Liver (tissue), 9 donors: Measurements from ENCODE around the gene COX4I1. TPM values are rescaled to one million over a fixed set of nuclear protein-coding genes. Genes with fewer than 3 reads are reported as not detected.

Experiments used
- DNase-seq: peaks from one replicate; pipeline ENCODE4 v3.0.0-alpha.2; 2017; ENCODE audit warnings: low spot score
- H3K27ac ChIP-seq, 2 donors: one replicate each; pipeline ENCODE4 v1.7.0; 2013; ENCODE audit warnings: inconsistent platforms in 2 of 2, low read length in 2 of 2, control low read depth in 1 of 2, low read depth in 1 of 2, mild to moderate bottlenecking in 1 of 2
- H3K27me3 ChIP-seq, 4 donors: one replicate each; pipeline versions ENCODE4 v1.6.1 to v1.7.0; 2013; ENCODE audit warnings: low read length in 3 of 4, inconsistent platforms in 1 of 4, mild to moderate bottlenecking in 1 of 4, moderate library complexity in 1 of 4; ENCODE audit not compliant: control insufficient read depth in 4 of 4, insufficient read depth in 4 of 4
- H3K36me3 ChIP-seq, 4 donors: one replicate each; pipeline versions ENCODE4 v1.6.1 to v1.7.0; 2013; ENCODE audit warnings: low read length in 3 of 4, mild to moderate bottlenecking in 3 of 4, low read depth in 1 of 4, moderate library complexity in 1 of 4; ENCODE audit not compliant: control insufficient read depth in 4 of 4, insufficient read depth in 3 of 4
- H3K4me1 ChIP-seq, 4 donors: one replicate each; pipeline versions ENCODE4 v1.6.1 to v1.7.0; 2013; ENCODE audit warnings: low read length in 3 of 4, mild to moderate bottlenecking in 3 of 4, moderate library complexity in 1 of 4; ENCODE audit not compliant: control insufficient read depth in 4 of 4, insufficient read depth in 4 of 4
- H3K4me3 ChIP-seq, 3 donors: one replicate each; pipeline versions ENCODE4 v1.6.1 to v1.7.0; 2013; ENCODE audit warnings: low read length in 3 of 3, control low read depth in 1 of 3, low read depth in 1 of 3, mild to moderate bottlenecking in 1 of 3
- H3K9ac ChIP-seq, 2 donors: one replicate each; pipeline ENCODE4 v1.7.0; 2013; ENCODE audit warnings: low read length in 2 of 2, mild to moderate bottlenecking in 2 of 2, moderate library complexity in 2 of 2, control low read depth in 1 of 2, low read depth in 1 of 2
- H3K9me3 ChIP-seq, 4 donors: one replicate each; pipeline versions ENCODE4 v1.6.1 to v1.7.0; 2013; ENCODE audit warnings: low read length in 3 of 4; ENCODE audit not compliant: control insufficient read depth in 4 of 4
- EGR1 ChIP-seq, 2 donors: IDR thresholded peaks; 2 replicates each; pipeline ENCODE4 v1.6.1; 2016 to 2018; ENCODE audit warnings: antibody characterized with exemption in 2 of 2, low read depth in 2 of 2
- FOXA1 ChIP-seq: IDR thresholded peaks from 2 replicates; pipeline ENCODE4 v1.6.1; 2016; ENCODE audit warnings: antibody characterized with exemption
- FOXA2 ChIP-seq: IDR thresholded peaks from 2 replicates; pipeline ENCODE4 v1.6.1; 2016; ENCODE audit warnings: antibody characterized with exemption
- GABPA ChIP-seq, 2 donors: IDR thresholded peaks in 1 of 2; conservative IDR thresholded peaks in 1 of 2; 2 replicates each; pipeline ENCODE4 v1.6.1; 2016; ENCODE audit warnings: antibody characterized with exemption in 2 of 2, mild to moderate bottlenecking in 1 of 2, moderate library complexity in 1 of 2
- HNF4A ChIP-seq, 2 donors: conservative IDR thresholded peaks; 2 replicates each; pipeline ENCODE4 v1.6.1; 2016; ENCODE audit warnings: antibody characterized with exemption in 2 of 2, mild to moderate bottlenecking in 2 of 2
- HNF4G ChIP-seq: IDR thresholded peaks from 2 replicates; pipeline ENCODE4 v1.6.1; 2016; ENCODE audit warnings: antibody characterized with exemption
- JUND ChIP-seq, 2 donors: IDR thresholded peaks; 2 replicates each; pipeline ENCODE4 v1.6.1; 2016; ENCODE audit warnings: antibody characterized with exemption in 2 of 2
- NR2F2 ChIP-seq: IDR thresholded peaks from 2 replicates; pipeline ENCODE4 v1.6.1; 2016; ENCODE audit warnings: antibody characterized with exemption
- RAD21 ChIP-seq, 2 donors: IDR thresholded peaks; 2 replicates each; pipeline ENCODE4 v1.6.1; 2016; ENCODE audit warnings: antibody characterized with exemption in 2 of 2, mild to moderate bottlenecking in 2 of 2
- RXRA ChIP-seq, 2 donors: IDR thresholded peaks; 2 replicates each; pipeline ENCODE4 v1.6.1; 2017 to 2018; ENCODE audit warnings: antibody characterized with exemption in 2 of 2, mild to moderate bottlenecking in 1 of 2
- SP1 ChIP-seq: IDR thresholded peaks from 2 replicates; pipeline ENCODE4 v1.6.1; 2018; ENCODE audit warnings: antibody characterized with exemption, mild to moderate bottlenecking
- TAF1 ChIP-seq: conservative IDR thresholded peaks from 2 replicates; pipeline ENCODE4 v1.6.1; 2016; ENCODE audit warnings: antibody characterized with exemption, mild to moderate bottlenecking
- YY1 ChIP-seq: IDR thresholded peaks from 2 replicates; pipeline ENCODE4 v1.6.1; 2016; ENCODE audit warnings: antibody characterized with exemption, mild to moderate bottlenecking
- WGBS: extraction: QIAGEN DNeasy Blood & Tissue Kit; methylation state at CpG from one replicate; pipeline ENCODE4 v1.1.7; 2013; 5-methylcytosine and 5-hydroxymethylcytosine counted together
- polyA plus RNA-seq, 2 donors: library from polyadenylated mRNA; stranded (reverse) in 1 of 2; unstranded in 1 of 2; fragments of 200-250 nt in 1 of 2; fragments of >200 nt in 1 of 2; fragmentation: Nextera tagmentation in 1 of 2; extraction: Ambion mirVana in 1 of 2; gene quantifications; one replicate each; pipeline versions ENCODE4 v1.2.1 to v1.2.3, GENCODE V29; 2013 to 2015
- total RNA-seq, 2 donors: library from RNA; depleted of rRNA; stranded (reverse); fragments of >200 nt; gene quantifications; one replicate each; pipeline ENCODE4 v1.2.3, GENCODE V29; 2014
- TF ChIP-seq, protein P1 (sequence below): IDR thresholded peaks from 2 replicates; pipeline ENCODE4 v1.6.1; 2016; ENCODE audit warnings: antibody characterized with exemption
- TF ChIP-seq, protein P2 (sequence below): IDR thresholded peaks from 2 replicates; pipeline ENCODE4 v1.6.1; 2016; ENCODE audit warnings: antibody characterized with exemption, mild to moderate bottlenecking
- TF ChIP-seq, protein P3 (sequence below): fragments of 150-350 bp; IDR thresholded peaks from 2 replicates; pipeline ENCODE4 v1.5.1; 2017; ENCODE audit warnings: improper control_type of control experiment, low read depth, low read length; ENCODE audit not compliant: missing input control
- TF ChIP-seq, protein P4 (sequence below): IDR thresholded peaks from 2 replicates; pipeline ENCODE4 v1.6.1; 2016; ENCODE audit warnings: antibody characterized with exemption
- TF ChIP-seq, protein P5 (sequence below): IDR thresholded peaks from 2 replicates; pipeline ENCODE4 v1.6.1; 2016; ENCODE audit warnings: antibody characterized with exemption
- donor health status: healthy.
- donor health status: healthy.
- donor health status: healthy.
- donor health status: healthy.
- donor health status: healthy.

COX4I1 gene
- total and polyA plus RNA-seq, 4 donors = 186 to 576 (median 331) TPM

DNA sequence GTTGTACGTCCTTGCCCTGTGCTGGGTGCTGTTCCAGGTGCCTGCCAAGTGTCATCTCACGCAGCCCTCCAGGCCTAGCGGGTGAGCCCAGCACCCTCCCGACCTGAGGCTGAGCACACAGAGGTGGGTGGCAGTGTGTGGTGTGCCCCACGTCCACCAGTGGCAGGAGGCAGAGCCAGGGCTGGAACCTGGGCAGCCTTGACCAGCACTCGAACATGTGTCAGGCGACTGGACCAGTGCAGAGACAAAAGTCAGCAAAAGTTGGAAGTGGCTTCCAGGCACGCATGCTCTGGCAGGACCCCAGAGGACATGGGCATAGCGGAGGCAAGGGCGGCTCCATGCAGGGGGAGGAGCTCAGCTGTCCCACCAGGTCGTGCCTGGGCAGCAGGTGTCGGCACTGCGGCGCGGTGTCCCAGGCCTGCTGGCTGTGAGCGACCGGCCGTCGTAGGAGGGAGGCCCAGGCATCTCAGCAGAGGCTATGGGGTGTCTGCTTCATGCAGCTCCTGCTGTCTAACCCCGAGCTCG lies 35.8 kb downstream of the COX4I1 start:
- peaks cover 0 to 2% (median 0%) of the 10 kb centered on the region in 4 donors for H3K9me3 ChIP-seq
- TF ChIP-seq JUND (IDR thresholded peaks at IDR 0.05) (no peak), SP1 (no peak), TAF1 (no peak), EGR1 (IDR thresholded peaks at IDR 0.05; ENCODE audit: low read depth in 2 of 2) (no peak), FOXA1 (no peak), RAD21 (IDR thresholded peaks at IDR 0.05) (no peak), HNF4A (conservative IDR thresholded peaks at IDR 0.05) (no peak), GABPA (IDR thresholded peaks at IDR 0.05 in 1 of 2, conservative IDR thresholded peaks at IDR 0.05 in 1 of 2) (no peak), RXRA (IDR thresholded peaks at IDR 0.05) (no peak), FOXA2 (no peak), NR2F2 (no peak)
- TF ChIP-seq, protein P1, sequence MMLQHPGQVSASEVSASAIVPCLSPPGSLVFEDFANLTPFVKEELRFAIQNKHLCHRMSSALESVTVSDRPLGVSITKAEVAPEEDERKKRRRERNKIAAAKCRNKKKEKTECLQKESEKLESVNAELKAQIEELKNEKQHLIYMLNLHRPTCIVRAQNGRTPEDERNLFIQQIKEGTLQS = no peak
- TF ChIP-seq, protein P2, sequence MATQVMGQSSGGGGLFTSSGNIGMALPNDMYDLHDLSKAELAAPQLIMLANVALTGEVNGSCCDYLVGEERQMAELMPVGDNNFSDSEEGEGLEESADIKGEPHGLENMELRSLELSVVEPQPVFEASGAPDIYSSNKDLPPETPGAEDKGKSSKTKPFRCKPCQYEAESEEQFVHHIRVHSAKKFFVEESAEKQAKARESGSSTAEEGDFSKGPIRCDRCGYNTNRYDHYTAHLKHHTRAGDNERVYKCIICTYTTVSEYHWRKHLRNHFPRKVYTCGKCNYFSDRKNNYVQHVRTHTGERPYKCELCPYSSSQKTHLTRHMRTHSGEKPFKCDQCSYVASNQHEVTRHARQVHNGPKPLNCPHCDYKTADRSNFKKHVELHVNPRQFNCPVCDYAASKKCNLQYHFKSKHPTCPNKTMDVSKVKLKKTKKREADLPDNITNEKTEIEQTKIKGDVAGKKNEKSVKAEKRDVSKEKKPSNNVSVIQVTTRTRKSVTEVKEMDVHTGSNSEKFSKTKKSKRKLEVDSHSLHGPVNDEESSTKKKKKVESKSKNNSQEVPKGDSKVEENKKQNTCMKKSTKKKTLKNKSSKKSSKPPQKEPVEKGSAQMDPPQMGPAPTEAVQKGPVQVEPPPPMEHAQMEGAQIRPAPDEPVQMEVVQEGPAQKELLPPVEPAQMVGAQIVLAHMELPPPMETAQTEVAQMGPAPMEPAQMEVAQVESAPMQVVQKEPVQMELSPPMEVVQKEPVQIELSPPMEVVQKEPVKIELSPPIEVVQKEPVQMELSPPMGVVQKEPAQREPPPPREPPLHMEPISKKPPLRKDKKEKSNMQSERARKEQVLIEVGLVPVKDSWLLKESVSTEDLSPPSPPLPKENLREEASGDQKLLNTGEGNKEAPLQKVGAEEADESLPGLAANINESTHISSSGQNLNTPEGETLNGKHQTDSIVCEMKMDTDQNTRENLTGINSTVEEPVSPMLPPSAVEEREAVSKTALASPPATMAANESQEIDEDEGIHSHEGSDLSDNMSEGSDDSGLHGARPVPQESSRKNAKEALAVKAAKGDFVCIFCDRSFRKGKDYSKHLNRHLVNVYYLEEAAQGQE = no peak
- H3K36me3 ChIP-seq = no peaks in the 10 kb centered on the region
- 81% methylated on average over 21 of the region's 21 CpGs for WGBS
- H3K4me1 ChIP-seq = no peaks in the 10 kb centered on the region
- no peak overlapping the region for H3K9ac ChIP-seq
- H3K27me3 ChIP-seq = no peaks in the 10 kb centered on the region
- no peak overlapping the region for H3K27ac ChIP-seq
- no peak for DNase-seq
- no peak overlapping the region for H3K4me3 ChIP-seq

DNA sequence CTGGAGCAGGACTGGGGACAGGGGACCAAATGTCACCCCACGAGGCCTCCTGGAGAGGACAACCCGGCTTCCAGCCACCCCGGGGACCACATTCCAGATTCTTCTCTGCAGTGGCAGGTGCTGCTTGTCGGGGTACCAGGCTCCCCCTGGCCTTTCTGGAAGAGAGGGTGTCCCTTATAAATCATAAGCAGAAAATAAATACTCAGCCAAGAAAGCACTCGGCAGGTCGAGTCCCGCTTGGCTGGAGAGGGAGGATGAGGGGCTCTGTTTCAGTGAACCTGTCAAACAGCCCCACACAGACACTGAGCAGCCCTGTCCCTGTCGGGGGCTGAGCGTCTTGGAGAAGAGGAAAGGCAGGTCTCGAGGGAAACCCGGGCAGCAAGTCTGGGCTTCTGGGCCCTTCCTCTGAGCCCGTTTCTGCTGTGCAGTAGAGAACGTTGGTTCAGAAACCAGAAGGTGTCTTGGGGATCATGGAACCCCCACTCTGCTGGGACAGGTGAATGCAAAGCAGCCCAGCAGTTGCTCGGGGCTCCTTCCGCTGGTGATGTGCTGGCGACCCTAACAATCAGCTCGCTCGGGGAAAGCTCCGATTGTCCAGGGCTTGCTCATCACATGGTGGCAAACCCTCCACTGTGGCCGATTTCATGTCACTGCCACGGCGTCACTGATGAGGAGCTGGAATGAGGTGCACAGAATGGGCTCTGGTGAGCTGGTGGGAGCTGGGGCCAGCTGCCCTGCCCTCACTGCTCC lies 36.6 kb downstream of the COX4I1 start:
- DNase-seq = no peak
- no peaks in the 10 kb centered on the region for H3K36me3 ChIP-seq
- H3K27ac ChIP-seq = no peak overlapping the region
- no peak overlapping the region for H3K9ac ChIP-seq
- no peaks in the 10 kb centered on the region for H3K4me1 ChIP-seq
- peaks cover 0 to 2% (median 0%) of the 10 kb centered on the region in 4 donors for H3K9me3 ChIP-seq
- 83% methylated on average over 22 of the region's 22 CpGs for WGBS
- H3K27me3 ChIP-seq = no peaks in the 10 kb centered on the region
- no peak overlapping the region for H3K4me3 ChIP-seq
- TF ChIP-seq EGR1 (IDR thresholded peaks at IDR 0.05; ENCODE audit: low read depth in 2 of 2) (no peak), TAF1 (no peak), NR2F2 (no peak), GABPA (IDR thresholded peaks at IDR 0.05 in 1 of 2, conservative IDR thresholded peaks at IDR 0.05 in 1 of 2) (no peak), HNF4G (no peak), YY1 (no peak), JUND (IDR thresholded peaks at IDR 0.05) (no peak), FOXA1 (no peak), SP1 (no peak), HNF4A (conservative IDR thresholded peaks at IDR 0.05) (no peak), FOXA2 (no peak), RXRA (IDR thresholded peaks at IDR 0.05) (no peak)
- TF ChIP-seq, protein P3, sequence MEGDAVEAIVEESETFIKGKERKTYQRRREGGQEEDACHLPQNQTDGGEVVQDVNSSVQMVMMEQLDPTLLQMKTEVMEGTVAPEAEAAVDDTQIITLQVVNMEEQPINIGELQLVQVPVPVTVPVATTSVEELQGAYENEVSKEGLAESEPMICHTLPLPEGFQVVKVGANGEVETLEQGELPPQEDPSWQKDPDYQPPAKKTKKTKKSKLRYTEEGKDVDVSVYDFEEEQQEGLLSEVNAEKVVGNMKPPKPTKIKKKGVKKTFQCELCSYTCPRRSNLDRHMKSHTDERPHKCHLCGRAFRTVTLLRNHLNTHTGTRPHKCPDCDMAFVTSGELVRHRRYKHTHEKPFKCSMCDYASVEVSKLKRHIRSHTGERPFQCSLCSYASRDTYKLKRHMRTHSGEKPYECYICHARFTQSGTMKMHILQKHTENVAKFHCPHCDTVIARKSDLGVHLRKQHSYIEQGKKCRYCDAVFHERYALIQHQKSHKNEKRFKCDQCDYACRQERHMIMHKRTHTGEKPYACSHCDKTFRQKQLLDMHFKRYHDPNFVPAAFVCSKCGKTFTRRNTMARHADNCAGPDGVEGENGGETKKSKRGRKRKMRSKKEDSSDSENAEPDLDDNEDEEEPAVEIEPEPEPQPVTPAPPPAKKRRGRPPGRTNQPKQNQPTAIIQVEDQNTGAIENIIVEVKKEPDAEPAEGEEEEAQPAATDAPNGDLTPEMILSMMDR = no peak
- TF ChIP-seq, protein P4, sequence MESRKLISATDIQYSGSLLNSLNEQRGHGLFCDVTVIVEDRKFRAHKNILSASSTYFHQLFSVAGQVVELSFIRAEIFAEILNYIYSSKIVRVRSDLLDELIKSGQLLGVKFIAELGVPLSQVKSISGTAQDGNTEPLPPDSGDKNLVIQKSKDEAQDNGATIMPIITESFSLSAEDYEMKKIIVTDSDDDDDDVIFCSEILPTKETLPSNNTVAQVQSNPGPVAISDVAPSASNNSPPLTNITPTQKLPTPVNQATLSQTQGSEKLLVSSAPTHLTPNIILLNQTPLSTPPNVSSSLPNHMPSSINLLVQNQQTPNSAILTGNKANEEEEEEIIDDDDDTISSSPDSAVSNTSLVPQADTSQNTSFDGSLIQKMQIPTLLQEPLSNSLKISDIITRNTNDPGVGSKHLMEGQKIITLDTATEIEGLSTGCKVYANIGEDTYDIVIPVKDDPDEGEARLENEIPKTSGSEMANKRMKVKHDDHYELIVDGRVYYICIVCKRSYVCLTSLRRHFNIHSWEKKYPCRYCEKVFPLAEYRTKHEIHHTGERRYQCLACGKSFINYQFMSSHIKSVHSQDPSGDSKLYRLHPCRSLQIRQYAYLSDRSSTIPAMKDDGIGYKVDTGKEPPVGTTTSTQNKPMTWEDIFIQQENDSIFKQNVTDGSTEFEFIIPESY = no peak
- TF ChIP-seq, protein P5, sequence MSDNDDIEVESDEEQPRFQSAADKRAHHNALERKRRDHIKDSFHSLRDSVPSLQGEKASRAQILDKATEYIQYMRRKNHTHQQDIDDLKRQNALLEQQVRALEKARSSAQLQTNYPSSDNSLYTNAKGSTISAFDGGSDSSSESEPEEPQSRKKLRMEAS = no peak
- TF ChIP-seq, protein P2 = no peak
- TF ChIP-seq, protein P1 = no peak
